IPS-NIHi7 (cell line): Measurements from ENCODE around the gene CD59.

Experiments used
- DNase-seq: peaks from one replicate; pipeline ENCODE4 v3.0.0; 2012; ENCODE audit warnings: mixed read lengths; ENCODE audit errors: extremely low spot score

CD59 gene, protein sequence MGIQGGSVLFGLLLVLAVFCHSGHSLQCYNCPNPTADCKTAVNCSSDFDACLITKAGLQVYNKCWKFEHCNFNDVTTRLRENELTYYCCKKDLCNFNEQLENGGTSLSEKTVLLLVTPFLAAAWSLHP

GRCh38 chr11:33736148-33736812 lies at the start of gene CD59:
Gene CD59, minus strand, starts transcription at chr11:33736423. Its CDS starts 13,978 bp downstream, at chr11:33722445.
- DNase-seq: peak; percentile 97

- DNase-seq: no peak
Observed at GRCh38 chr11:33785609-33786008, 49.4 kb upstream of the CD59 start.

DNA sequence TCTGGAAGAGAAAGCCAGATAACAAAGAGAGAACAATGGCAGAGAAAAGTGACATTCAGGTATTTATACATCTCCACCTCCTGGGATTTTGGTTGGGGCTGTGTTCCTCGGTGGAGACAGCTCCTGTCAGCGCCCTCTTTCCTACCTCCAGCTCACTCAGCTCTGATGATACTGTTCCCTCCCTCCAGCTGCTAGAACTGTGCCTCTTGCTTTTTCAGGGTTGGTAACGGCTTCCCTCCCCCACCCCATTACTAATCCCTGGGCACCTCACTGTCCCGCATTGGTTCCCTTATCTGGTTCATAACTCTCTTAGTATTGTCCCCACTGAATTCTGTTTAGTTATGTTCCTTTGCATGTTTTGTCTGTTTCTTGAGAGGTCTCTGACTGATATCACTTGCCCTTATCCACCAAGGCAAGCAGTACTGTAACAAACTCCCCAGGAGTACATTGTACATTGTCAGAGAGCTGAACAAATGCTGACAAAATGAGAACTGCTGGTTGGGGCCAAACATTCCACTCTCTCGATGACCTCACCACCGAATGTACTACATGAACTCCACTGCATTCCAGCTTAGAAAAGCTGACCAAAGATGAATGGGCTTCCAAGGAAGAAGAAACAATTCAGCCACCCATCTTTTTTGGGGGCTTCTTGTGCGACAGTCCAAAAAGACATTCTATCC lies 43.8 kb upstream of the CD59 start:
- DNase-seq: peak; percentile 13

DNA sequence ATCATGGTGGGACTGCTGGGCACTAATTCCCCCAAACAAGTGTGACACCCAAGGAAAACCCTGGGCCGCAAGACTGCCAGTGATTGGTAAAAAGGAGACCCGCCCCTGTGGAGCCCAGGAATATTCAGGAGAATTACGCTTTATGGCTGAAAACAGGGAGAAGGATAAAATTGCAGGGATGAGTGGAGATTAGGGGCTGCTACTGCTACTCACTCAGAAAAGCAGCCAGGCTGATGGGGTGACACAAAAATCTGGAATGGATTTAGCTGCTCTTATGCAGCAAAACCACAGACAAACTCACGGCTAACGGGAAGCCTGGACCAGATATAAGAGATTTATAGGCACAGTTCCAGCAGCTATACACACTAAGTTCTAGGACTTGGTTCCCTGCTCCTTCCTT lies 42.5 kb upstream of the CD59 start:
- DNase-seq: peak; percentile 21

- DNase-seq: no peak
Observed at GRCh38 chr11:33777906-33778305, 41.7 kb upstream of the CD59 start.

- DNase-seq: no peak
Observed at GRCh38 chr11:33775832-33776470, 39.7 kb upstream of the CD59 start.

- no peak for DNase-seq
Observed at GRCh38 chr11:33775467-33775807, 39.2 kb upstream of the CD59 start.

- DNase-seq: peak; percentile 9
Observed at GRCh38 chr11:33774736-33775466, 38.7 kb upstream of the CD59 start.

DNA sequence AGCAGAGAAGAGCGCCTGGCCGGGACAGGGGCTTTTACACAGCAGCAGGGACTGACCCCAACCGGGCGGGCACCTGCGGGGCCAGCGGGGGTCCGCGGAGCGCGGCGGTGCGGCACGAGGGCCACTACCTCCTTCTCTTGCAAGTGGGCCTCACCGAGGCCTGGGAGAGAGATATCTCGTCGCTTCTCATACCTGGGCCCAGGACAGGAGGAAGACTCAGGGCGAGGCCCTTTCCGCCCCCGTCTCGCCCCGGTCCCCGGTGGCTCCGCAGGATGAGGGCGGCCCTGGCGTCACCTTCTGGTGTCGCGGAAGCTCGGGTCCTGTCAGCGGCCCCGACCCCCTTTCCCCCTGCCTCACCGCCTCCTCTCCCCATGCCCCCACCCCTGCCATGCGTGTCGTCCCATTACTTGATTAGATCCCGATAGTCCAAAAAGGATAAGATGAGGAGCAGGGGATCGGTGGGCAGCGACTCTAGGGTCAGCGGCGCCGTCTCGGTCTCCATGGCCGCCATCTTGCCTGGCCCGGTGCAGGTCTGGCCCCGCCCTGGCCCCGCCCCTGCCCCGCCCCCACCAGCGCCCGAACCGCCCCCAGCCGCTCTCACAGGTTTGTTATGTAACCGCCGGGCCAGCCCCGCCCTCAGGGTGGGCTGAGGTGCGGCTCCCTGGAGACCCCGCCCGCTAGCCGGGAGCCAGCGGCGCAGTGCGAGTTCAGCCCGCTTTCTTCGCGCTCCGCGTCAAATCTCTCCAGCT lies 37.9 kb upstream of the CD59 start, which contains the start of gene FBXO3:
Gene FBXO3 (minus strand): TSS at position 534 of the 749 bp plus-strand sequence. CDS start 23 bp downstream, at position 511.
- DNase-seq: peak; percentile 98

DNA sequence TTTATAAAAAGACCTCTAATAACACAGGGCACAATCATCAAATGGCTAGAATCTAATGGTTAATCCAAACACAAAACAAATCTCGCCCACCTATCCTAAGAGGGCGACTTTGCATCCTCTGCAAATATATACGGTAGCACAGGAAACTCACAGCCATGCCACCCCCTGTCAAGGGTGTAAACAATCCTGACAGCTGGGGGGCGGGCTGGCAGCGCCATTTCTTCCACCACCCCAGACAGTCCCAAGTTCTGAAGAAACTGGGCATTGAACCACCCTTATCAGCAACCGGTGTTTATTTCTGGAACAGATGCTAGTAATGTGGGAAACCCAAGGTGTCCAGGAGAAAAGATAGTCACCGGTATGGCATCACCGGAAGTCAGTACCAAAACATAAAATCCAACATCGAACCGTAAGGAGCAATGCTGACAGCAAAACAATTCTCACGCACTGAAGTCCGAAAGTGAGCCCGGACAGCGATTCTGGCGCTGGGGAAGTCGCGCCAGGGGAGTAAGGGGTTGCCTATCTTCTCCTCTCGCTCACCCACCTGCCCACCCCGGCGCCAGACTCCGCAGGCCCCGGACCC lies 37.3 kb upstream of the CD59 start:
- peak; percentile 15 for DNase-seq

GRCh38 chr11:33772870-33773269 lies 36.6 kb upstream of the CD59 start:
- DNase-seq: no peak

GRCh38 chr11:33772300-33772699 lies 36.1 kb upstream of the CD59 start:
- DNase-seq: no peak

DNA sequence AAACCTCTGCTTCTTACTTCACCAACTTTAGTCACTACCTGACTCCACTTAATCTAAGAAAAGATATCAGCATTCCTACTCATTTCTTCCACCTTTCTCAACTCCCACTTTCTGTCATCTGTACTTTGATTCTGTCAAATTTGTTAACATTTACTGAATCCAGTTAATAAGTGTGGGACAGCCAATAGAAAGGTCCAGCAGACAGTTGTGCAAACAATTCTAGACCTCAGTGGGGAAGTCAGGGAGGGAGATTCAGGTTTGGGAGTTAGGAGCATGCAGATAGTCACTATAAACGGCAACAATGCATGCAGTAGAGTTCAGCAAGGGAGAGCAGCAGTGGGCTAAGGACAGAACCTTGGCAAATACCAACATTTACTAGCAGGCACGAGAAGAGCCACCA lies 34.0 kb upstream of the CD59 start:
- DNase-seq: no peak

- no peak for DNase-seq
Observed at GRCh38 chr11:33769542-33769941, 33.3 kb upstream of the CD59 start.

DNA sequence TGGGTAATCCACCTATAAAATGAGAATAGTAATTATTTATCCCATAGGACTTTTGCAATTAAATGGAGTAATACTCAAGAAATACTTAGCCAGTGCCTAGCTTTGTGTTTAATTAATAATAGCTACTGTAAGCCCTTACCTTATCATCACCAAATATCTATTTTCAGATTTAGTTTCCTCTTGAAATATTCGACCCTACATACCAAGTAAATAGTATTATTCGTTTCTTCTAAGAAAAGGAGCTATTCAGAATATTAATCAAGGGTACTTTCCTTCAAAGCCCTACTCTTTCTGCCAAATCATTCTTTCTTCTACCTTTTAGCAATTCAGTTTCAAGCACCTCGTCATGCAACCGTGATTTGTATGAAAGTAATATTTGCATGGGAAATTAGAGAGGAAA lies 31.4 kb upstream of the CD59 start:
- DNase-seq: no peak

DNA sequence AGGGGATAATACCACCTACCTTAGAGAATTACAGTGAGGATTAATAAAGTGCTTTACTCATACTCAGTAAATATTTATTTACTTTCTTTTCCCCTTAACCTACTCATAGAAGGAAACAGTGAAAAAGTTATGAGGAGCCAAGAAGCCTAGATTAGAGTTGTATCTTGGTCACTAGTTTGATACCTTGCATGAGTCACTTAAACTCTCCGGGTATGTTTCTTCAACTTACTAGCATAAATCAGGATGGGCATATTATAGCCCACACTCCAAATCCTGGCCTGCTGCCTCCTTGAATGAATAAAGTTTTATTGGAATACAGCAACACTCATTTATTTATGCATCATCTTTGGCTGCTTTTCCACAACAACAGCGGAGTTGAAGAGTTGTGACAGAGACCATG lies 29.9 kb upstream of the CD59 start:
- DNase-seq: no peak

GRCh38 chr11:33761471-33761870 lies 25.2 kb upstream of the CD59 start:
- no peak for DNase-seq

GRCh38 chr11:33753304-33753967 lies 17.2 kb upstream of the CD59 start:
- no peak for DNase-seq

DNA sequence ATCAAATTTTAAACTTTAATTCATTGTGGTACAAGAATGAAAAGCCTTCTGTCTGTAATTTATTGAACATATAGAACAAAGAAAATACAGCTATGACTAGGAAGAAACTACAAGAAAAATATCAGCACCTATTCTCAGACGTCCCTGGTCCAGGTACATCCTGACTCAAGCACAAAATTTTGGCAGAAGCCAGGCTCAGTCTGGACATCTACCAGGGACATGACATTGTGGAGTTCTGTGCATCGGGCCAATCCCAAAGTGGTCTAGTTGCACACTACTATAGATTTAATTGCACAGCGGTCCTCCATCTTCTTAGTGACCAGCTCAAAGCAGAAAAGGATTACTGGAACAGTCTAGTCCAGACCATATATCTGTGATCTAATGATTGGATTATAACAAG lies 15.7 kb upstream of the CD59 start:
- DNase-seq: no peak

- DNase-seq: no peak
Observed at GRCh38 chr11:33747979-33748378, 11.8 kb upstream of the CD59 start.
